Smooth muscle cell (in vitro differentiated cells): Measurements from ENCODE around the gene PIM1. TPM values are rescaled to one million over a fixed set of nuclear protein-coding genes. Genes with fewer than 3 reads are reported as not detected.

ENCODE experiments used
- DNase-seq: peaks from one replicate; lab custom pipeline; 2025; ENCODE audit not compliant: unreplicated experiment; lab: John Stamatoyannopoulos, UW
- H2AFZ ChIP-seq: fragments of 200-600 bp; sonication (generic); 2 replicates; pipeline ENCODE4 v1.6.0; 2016; ENCODE audit warnings: antibody characterized with exemption, low read depth, mild to moderate bottlenecking
- H3F3A ChIP-seq: fragments of 200-600 bp; sonication (generic); 2 replicates; pipeline ENCODE4 v1.6.0; 2017; ENCODE audit warnings: antibody characterized with exemption, low read depth
- H3K27ac ChIP-seq: fragments of 200-600 bp; sonication (generic); 2 replicates; pipeline ENCODE4 v1.5.1; 2016; ENCODE audit warnings: low read depth, mild to moderate bottlenecking
- H3K27me3 ChIP-seq: fragments of 200-600 bp; sonication (generic); 2 replicates; pipeline ENCODE4 v1.6.1; 2016; ENCODE audit warnings: low read depth, mild to moderate bottlenecking
- H3K36me3 ChIP-seq: fragments of 200-600 bp; sonication (generic); 2 replicates; pipeline ENCODE4 v1.5.1; 2016; ENCODE audit warnings: low read depth
- H3K4me1 ChIP-seq: fragments of 200-600 bp; sonication (generic); 2 replicates; pipeline ENCODE4 v1.5.1; 2016; ENCODE audit warnings: low read depth
- H3K4me2 ChIP-seq: fragments of 200-600 bp; sonication (generic); 2 replicates; pipeline ENCODE4 v1.6.0; 2016; ENCODE audit warnings: mild to moderate bottlenecking
- H3K4me3 ChIP-seq: fragments of 200-600 bp; sonication (generic); 2 replicates; pipeline ENCODE4 v1.5.1; 2016; ENCODE audit warnings: mild to moderate bottlenecking
- H3K79me2 ChIP-seq: fragments of 200-600 bp; sonication (generic); 2 replicates; pipeline ENCODE4 v1.6.0; 2016; ENCODE audit warnings: low read depth, mild to moderate bottlenecking
- H3K9ac ChIP-seq: fragments of 200-600 bp; sonication (generic); 2 replicates; pipeline ENCODE4 v1.6.0; 2016; ENCODE audit warnings: low read depth
- H3K9me3 ChIP-seq: fragments of 200-600 bp; sonication (generic); replicated peaks from 2 replicates; pipeline ENCODE4 v1.5.1; 2016; ENCODE audit warnings: low read depth
- H4K20me1 ChIP-seq: fragments of 200-600 bp; sonication (generic); 2 replicates; pipeline ENCODE4 v1.6.0; 2016; ENCODE audit warnings: low read depth
- WGBS: methylation state at CpG from one replicate; pipeline ENCODE4 v1.1.7; 2016; ENCODE audit warnings: low lambda C conversion rate; 5-methylcytosine and 5-hydroxymethylcytosine counted together
- polyA plus RNA-seq: library from polyadenylated mRNA; unstranded; fragments of >200 nt; fragmentation: Nextera tagmentation; extraction: Ambion mirVana; gene quantifications from 2 replicates; pipeline ENCODE4 v1.2.1, GENCODE V29; 2016
- total RNA-seq: library from RNA; depleted of rRNA; stranded (reverse); fragments of >200 nt; gene quantifications from 2 replicates; pipeline ENCODE4 v1.2.3, GENCODE V29; 2014
- TF ChIP-seq, protein P1 (sequence below): fragments of 200-600 bp; sonication (generic); IDR thresholded peaks from 2 replicates; pipeline ENCODE4 v1.5.1; 2017; ENCODE audit warnings: borderline replicate concordance, mild to moderate bottlenecking, antibody characterized with exemption; ENCODE audit not compliant: insufficient read depth, poor library complexity, severe bottlenecking

Gene PIM1
- 29.3 and 29.5 TPM in 2 replicates for total RNA-seq
- polyA plus RNA-seq = 35.7 and 41.9 TPM in 2 replicates

DNA sequence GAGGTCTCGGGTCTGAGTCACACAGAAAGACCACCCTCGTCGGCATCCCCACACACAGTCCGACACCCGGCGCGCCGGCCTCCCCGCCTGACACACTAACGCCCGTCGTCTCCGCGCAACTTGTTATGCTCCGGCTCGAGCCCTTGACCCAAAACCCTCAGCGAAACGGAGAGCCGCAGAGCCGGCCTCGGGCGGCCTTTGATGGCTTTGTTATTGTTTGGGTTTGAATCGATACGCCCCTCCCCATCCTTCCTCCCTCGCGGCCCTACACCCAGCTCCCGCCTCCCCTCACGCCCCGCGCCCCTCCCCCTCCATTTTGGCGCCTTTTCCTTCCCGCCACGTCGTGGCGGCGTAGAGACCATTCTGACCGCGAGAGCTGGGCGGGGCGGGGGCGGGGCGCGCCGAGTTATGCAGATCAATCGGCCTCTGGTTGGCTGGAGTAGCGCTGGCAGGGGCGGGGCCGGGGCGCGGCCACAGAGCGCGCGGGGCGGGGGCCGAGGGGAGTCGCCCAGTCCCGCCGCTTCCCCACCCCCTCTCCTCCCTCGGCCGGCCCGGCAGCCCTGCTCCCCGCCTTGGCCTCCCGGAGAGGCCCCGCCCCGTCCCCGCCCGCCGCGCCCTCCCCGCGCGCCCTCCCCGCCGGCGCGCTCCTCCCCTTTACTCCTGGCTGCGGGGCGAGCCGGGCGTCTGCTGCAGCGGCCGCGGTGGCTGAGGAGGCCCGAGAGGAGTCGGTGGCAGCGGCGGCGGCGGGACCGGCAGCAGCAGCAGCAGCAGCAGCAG is at the start of gene PIM1:
TSS of gene PIM1 (plus strand) at position 657 of the 777 bp plus-strand sequence. CDS start 424 bp downstream, outside the sequence.
- H3K4me3 ChIP-seq = peak within 1 kb of the TSS; percentile 97
- DNase-seq = peak; percentile 99
- peaks cover 16% of the 10 kb centered on the region for H3F3A ChIP-seq
- H3K4me1 ChIP-seq = peaks cover 12% of the 10 kb centered on the region
- no peaks in the 10 kb centered on the region for H3K27me3 ChIP-seq
- H3K9ac ChIP-seq = peak within 1 kb of the TSS; percentile 89
- peak within 1 kb of the TSS; percentile 92 for H3K4me2 ChIP-seq
- peaks cover 17% of the 10 kb centered on the region for H3K36me3 ChIP-seq
- 1% methylated on average over 28 of the region's 90 CpGs for WGBS
- H3K79me2 ChIP-seq = peaks cover 20% of the 10 kb centered on the region
- H2AFZ ChIP-seq = peak within 1 kb of the TSS; percentile 61
- TF ChIP-seq, protein P1, sequence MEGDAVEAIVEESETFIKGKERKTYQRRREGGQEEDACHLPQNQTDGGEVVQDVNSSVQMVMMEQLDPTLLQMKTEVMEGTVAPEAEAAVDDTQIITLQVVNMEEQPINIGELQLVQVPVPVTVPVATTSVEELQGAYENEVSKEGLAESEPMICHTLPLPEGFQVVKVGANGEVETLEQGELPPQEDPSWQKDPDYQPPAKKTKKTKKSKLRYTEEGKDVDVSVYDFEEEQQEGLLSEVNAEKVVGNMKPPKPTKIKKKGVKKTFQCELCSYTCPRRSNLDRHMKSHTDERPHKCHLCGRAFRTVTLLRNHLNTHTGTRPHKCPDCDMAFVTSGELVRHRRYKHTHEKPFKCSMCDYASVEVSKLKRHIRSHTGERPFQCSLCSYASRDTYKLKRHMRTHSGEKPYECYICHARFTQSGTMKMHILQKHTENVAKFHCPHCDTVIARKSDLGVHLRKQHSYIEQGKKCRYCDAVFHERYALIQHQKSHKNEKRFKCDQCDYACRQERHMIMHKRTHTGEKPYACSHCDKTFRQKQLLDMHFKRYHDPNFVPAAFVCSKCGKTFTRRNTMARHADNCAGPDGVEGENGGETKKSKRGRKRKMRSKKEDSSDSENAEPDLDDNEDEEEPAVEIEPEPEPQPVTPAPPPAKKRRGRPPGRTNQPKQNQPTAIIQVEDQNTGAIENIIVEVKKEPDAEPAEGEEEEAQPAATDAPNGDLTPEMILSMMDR = no peak
- no peaks in the 10 kb centered on the region for H3K9me3 ChIP-seq
- peaks cover 40% of the 10 kb centered on the region for H4K20me1 ChIP-seq
- peak within 1 kb of the TSS; percentile 95 for H3K27ac ChIP-seq

DNA sequence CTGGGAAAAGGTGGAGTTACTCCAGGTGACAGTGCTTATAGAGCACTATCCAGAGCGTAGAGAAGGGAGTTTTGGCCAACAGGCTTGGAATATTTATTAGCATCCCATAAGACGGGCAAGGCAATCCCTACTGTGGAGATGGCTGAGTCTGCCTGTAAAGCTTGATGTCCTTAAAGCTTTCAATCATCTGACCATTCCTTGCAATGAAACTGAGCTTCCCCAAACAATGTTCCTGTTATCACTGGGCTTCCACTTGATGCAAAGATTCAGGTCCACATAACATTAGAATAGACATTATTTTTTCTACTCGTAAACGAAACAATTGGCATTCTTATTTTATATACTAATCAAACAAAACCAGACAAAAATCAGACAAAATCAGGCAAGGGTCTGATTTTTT is 48.4 kb upstream of the PIM1 start:
- Histone ChIP-seq H3K9me3 (no peaks in the 10 kb centered on the region), H3F3A (peaks cover 9% of the 10 kb centered on the region), H3K9ac (no peak overlapping the region), H3K27ac (peak overlapping the region; percentile 94), H3K4me1 (peaks cover 15% of the 10 kb centered on the region), H3K4me2 (no peak overlapping the region), H3K27me3 (no peaks in the 10 kb centered on the region), H3K79me2 (no peaks in the 10 kb centered on the region), H3K36me3 (no peaks in the 10 kb centered on the region), H3K4me3 (no peak overlapping the region), H4K20me1 (no peaks in the 10 kb centered on the region), H2AFZ (no peak overlapping the region)
- TF ChIP-seq, protein P1 = no peak
- WGBS = 93% methylated on average over 4 of the region's 4 CpGs
- DNase-seq = no peak

DNA sequence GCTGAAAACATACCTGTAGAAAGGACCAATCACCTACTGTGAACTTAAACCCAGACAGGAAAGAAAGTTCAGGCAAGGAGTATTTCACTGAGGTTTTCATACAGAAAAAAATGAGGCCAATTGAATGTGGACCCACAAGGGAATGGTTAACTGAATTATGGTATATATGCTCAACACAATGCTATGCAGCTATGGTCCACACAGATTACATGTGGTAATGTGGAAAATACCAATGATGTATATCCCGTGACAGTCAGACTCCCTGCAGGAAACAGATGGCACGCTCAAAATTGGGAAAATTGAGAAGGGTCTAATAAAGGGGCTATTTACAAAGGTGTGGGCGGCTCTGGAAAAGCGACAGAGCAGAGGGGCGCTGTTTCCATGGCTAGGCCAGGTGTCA is 47.1 kb upstream of the PIM1 start:
- Histone ChIP-seq H4K20me1 (no peaks in the 10 kb centered on the region), H3K9ac (peak overlapping the region; percentile 77), H3K79me2 (no peaks in the 10 kb centered on the region), H3K36me3 (no peaks in the 10 kb centered on the region), H3K4me2 (peak overlapping the region; percentile 62), H3K27me3 (no peaks in the 10 kb centered on the region), H3K4me3 (no peak overlapping the region), H3K27ac (peak overlapping the region; percentile 94), H3K9me3 (no peaks in the 10 kb centered on the region), H3K4me1 (peaks cover 20% of the 10 kb centered on the region), H3F3A (peaks cover 9% of the 10 kb centered on the region), H2AFZ (no peak overlapping the region)
- 49% methylated on average over 5 of the region's 5 CpGs for WGBS
- DNase-seq = no peak
- TF ChIP-seq, protein P1 = no peak
